Naive B cell (primary cell): Measurements from ENCODE around the gene POLR3K. TPM values are rescaled to one million over a fixed set of nuclear protein-coding genes. Genes with fewer than 3 reads are reported as not detected.
A peak's percentile ranks its signal among the peaks of the same experiment; 100 is the strongest.

Experiments used
- ATAC-seq, 2 donors: fragments of 150-1000 bp; cut with Tn5 transposase; 2 replicates each; pipeline ENCODE4 v1.10.0; 2021; ENCODE audit warnings: low read depth in 2 of 2, mild to moderate bottlenecking in 2 of 2, moderate library complexity in 2 of 2
- DNase-seq: peaks from one replicate; pipeline ENCODE4 v3.0.0; 2022
- H3K27ac Mint-ChIP-seq, 6 donors: one replicate each; pipeline ENCODE4 v1.8.0; 2020 to 2022; ENCODE audit warnings: mild to moderate bottlenecking in 6 of 6, mixed read lengths in 6 of 6, moderate library complexity in 5 of 6, inconsistent platforms in 2 of 6
- H3K27me3 Mint-ChIP-seq, 3 donors: one replicate each; pipeline ENCODE4 v1.8.0; 2021 to 2022; ENCODE audit warnings: mixed read lengths in 3 of 3, mild to moderate bottlenecking in 1 of 3
- H3K36me3 Mint-ChIP-seq, 2 donors: one replicate each; pipeline ENCODE4 v1.8.0; 2020 to 2022; ENCODE audit warnings: mixed read lengths in 2 of 2, inconsistent platforms in 1 of 2, mild to moderate bottlenecking in 1 of 2
- H3K4me1 Mint-ChIP-seq, 3 donors: one replicate each; pipeline ENCODE4 v1.8.0; 2020 to 2022; ENCODE audit warnings: mixed read lengths in 3 of 3, inconsistent platforms in 1 of 3, mild to moderate bottlenecking in 1 of 3, moderate library complexity in 1 of 3
- H3K4me3 Mint-ChIP-seq, 8 donors: one replicate each; pipeline ENCODE4 v1.8.0; 2020 to 2022; ENCODE audit warnings: mild to moderate bottlenecking in 8 of 8, mixed read lengths in 8 of 8, moderate library complexity in 8 of 8, inconsistent platforms in 2 of 8
- H3K9me3 Mint-ChIP-seq, 7 donors: one replicate each; pipeline ENCODE4 v1.8.0; 2020 to 2022; ENCODE audit warnings: mixed read lengths in 7 of 7, mild to moderate bottlenecking in 5 of 7, inconsistent platforms in 2 of 7, moderate library complexity in 1 of 7
- polyA plus RNA-seq, 6 donors: library from polyadenylated mRNA; unstranded; fragments of 300-500 nt; fragmentation: Illumina TruSeq; gene quantifications; one replicate each; pipeline ENCODE4 v1.2.3, GENCODE V29; 2021; ENCODE audit warnings: low read depth in 6 of 6

The POLR3K gene
- polyA plus RNA-seq, 6 donors from 2014 or later = 39.0 to 57.3 (median 52.7) TPM

GRCh38 chr16:66309-67182 lies 13.1 kb upstream of the POLR3K start:
- no peaks in the 10 kb centered on the region for H3K36me3 Mint-ChIP-seq
- DNase-seq (no peak), ATAC-seq (no peak)
- no peak overlapping the region for H3K4me3 Mint-ChIP-seq
- H3K4me1 Mint-ChIP-seq = peaks cover 7 to 14% (median 9%) of the 10 kb centered on the region in 3 donors
- H3K9me3 Mint-ChIP-seq = peaks cover 0 to 1% (median 0%) of the 10 kb centered on the region in 7 donors
- H3K27ac Mint-ChIP-seq = peak overlapping the region in 1 of 6 donors; percentile 16
- H3K27me3 Mint-ChIP-seq = peaks cover 6 to 28% (median 13%) of the 10 kb centered on the region in 3 donors

DNA sequence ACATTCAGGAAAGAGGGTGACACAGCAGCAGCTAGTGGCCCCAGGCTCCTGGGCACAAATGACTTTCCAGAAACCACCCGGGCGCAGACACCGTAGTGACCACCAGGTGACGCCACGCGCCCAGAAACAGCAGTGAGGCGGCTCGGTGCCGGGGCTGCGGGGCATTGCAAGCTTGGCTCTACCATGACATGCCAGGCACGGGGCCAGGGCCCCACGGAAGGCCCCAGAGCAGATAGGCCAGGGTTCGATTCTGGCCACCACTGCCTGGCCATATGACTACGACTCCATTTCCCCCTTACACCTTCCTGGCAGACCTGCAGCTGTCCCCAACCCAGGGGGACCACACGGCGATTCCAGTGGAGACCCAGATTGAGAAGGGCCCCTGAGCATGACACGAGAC lies 12.3 kb upstream of the POLR3K start:
- Mint-ChIP-seq H3K27me3 (peaks cover 6 to 21% (median 11%) of the 10 kb centered on the region in 3 donors), H3K4me3 (no peak overlapping the region), H3K4me1 (peaks cover 5 to 14% (median 9%) of the 10 kb centered on the region in 3 donors)

DNA sequence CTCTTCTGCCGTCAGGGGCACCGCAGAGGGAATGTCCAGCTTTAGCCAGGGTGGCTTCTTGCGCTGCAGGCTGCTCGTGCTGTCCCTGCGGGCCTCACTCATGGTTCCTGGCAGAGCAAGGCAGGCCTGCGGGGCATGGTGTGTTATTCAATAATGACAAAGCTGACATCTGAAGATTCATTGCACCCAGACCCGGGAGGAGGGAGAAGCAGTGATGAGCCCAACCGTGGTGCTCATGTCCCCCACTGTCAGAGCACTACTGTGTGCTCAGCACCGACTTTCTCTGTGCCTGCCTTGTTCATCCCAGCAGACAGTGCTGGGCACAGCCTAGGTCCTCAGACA lies 11.5 kb upstream of the POLR3K start:
- H3K36me3 Mint-ChIP-seq = no peaks in the 10 kb centered on the region

More for the DNA sequence above, 12.3 kb upstream of the POLR3K start:
- Mint-ChIP-seq H3K36me3 (no peaks in the 10 kb centered on the region), H3K9me3 (peaks cover 0 to 1% (median 0%) of the 10 kb centered on the region in 7 donors), H3K27ac (peak overlapping the region in 1 of 6 donors; percentile 63)
- DNase-seq (peak; percentile 82), ATAC-seq (peak; percentile 93 to 97)

GRCh38 chr16:63998-64913 lies 10.8 kb upstream of the POLR3K start:
- H3K27me3 Mint-ChIP-seq = peaks cover under 1 to 18% (median 6%) of the 10 kb centered on the region in 3 donors
- H3K27ac Mint-ChIP-seq = no peak overlapping the region
- H3K4me3 Mint-ChIP-seq = no peak overlapping the region
- ATAC-seq (no peak), DNase-seq (no peak)
- H3K36me3 Mint-ChIP-seq = no peaks in the 10 kb centered on the region
- H3K9me3 Mint-ChIP-seq = peaks cover 0 to 1% (median 0%) of the 10 kb centered on the region in 7 donors
- peaks cover 5 to 14% (median 9%) of the 10 kb centered on the region in 3 donors for H3K4me1 Mint-ChIP-seq

More for the DNA sequence above, 11.5 kb upstream of the POLR3K start:
- Mint-ChIP-seq H3K9me3 (peaks cover 0 to 1% (median 0%) of the 10 kb centered on the region in 7 donors), H3K4me3 (no peak overlapping the region), H3K27ac (peak overlapping the region in 1 of 6 donors; percentile 69), H3K27me3 (peaks cover 6 to 18% (median 6%) of the 10 kb centered on the region in 3 donors), H3K4me1 (peaks cover 5 to 14% (median 9%) of the 10 kb centered on the region in 3 donors)
- DNase-seq (no peak), ATAC-seq (no peak)

- Mint-ChIP-seq H3K4me3 (no peak overlapping the region), H3K27me3 (peaks cover 0 to 14% (median 6%) of the 10 kb centered on the region in 3 donors), H3K4me1 (peaks cover 5 to 15% (median 11%) of the 10 kb centered on the region in 3 donors), H3K36me3 (no peaks in the 10 kb centered on the region), H3K27ac (no peak overlapping the region), H3K9me3 (peaks cover 0 to 1% (median 0%) of the 10 kb centered on the region in 7 donors)
- DNase-seq = no peak
- no peak for ATAC-seq
Observed at GRCh38 chr16:63466-63865, 10.1 kb upstream of the POLR3K start.

GRCh38 chr16:62968-63391 lies 9.6 kb upstream of the POLR3K start:
- Mint-ChIP-seq H3K27ac (no peak overlapping the region), H3K4me1 (peaks cover 5 to 20% (median 13%) of the 10 kb centered on the region in 3 donors), H3K9me3 (peaks cover 0 to 1% (median 0%) of the 10 kb centered on the region in 7 donors), H3K27me3 (peaks cover 0 to 12% (median 6%) of the 10 kb centered on the region in 3 donors), H3K4me3 (no peak overlapping the region), H3K36me3 (peaks cover 0 to 5% of the 10 kb centered on the region in 2 donors)
- no peak for ATAC-seq
- DNase-seq = no peak

DNA sequence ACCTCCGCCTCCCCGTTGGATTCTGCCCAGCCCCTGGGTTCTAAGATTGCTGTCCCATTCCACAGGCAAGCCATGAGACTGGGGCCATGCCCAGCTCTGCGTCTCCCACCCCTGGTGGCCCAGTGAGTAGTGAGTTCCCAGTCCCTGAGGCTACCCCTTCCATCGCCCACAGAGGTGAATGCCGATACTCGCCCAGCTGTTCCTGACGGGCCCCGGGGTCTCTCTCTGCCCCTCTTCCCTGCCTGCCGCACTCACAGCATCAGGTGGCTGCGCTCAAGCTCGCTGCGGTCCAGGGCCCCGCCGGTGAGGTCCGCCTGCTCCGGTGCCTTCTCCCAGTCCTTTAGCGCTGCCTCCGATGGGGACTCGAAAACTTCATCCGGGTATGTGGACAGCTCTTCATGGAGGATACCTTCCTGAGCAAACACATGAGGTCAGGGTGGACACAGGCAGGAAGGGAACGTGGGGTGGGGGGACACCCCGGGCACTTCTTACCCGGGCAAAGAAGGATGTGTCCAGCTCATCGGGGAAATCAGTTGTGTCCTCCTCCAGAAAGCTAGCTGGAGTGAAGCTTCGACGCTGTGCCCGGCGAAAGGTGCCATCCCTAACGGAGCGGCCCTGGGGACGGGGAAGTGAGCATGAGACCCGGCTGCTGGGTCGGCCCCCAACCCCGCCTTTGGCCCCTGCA lies 9.0 kb upstream of the POLR3K start:
- ATAC-seq (no peak), DNase-seq (no peak)
- Mint-ChIP-seq H3K4me3 (no peak overlapping the region), H3K36me3 (peaks cover 0 to 7% of the 10 kb centered on the region in 2 donors), H3K27ac (no peak overlapping the region), H3K27me3 (peaks cover 0 to 8% (median 1%) of the 10 kb centered on the region in 3 donors), H3K4me1 (peaks cover 5 to 22% (median 13%) of the 10 kb centered on the region in 3 donors), H3K9me3 (peaks cover 0 to 1% (median 0%) of the 10 kb centered on the region in 7 donors)

- Mint-ChIP-seq H3K4me3 (no peak overlapping the region), H3K4me1 (peaks cover 5 to 22% (median 13%) of the 10 kb centered on the region in 3 donors), H3K9me3 (peaks cover 0 to 1% (median 0%) of the 10 kb centered on the region in 7 donors), H3K27ac (no peak overlapping the region), H3K27me3 (peaks cover 0 to 4% (median 0%) of the 10 kb centered on the region in 3 donors), H3K36me3 (peaks cover 0 to 7% of the 10 kb centered on the region in 2 donors)
- ATAC-seq (no peak), DNase-seq (no peak)
Observed at GRCh38 chr16:61879-62281, 8.5 kb upstream of the POLR3K start.

- H3K27ac Mint-ChIP-seq = no peak overlapping the region
- DNase-seq (no peak), ATAC-seq (no peak)
- H3K4me1 Mint-ChIP-seq = peaks cover 5 to 23% (median 13%) of the 10 kb centered on the region in 3 donors
- peaks cover 0 to 1% (median 0%) of the 10 kb centered on the region in 7 donors for H3K9me3 Mint-ChIP-seq
- H3K4me3 Mint-ChIP-seq = no peak overlapping the region
- H3K27me3 Mint-ChIP-seq = peaks cover 0 to 4% (median 0%) of the 10 kb centered on the region in 3 donors
- peaks cover 0 to 7% of the 10 kb centered on the region in 2 donors for H3K36me3 Mint-ChIP-seq
Observed at GRCh38 chr16:60929-61878, 7.8 kb upstream of the POLR3K start.

DNA sequence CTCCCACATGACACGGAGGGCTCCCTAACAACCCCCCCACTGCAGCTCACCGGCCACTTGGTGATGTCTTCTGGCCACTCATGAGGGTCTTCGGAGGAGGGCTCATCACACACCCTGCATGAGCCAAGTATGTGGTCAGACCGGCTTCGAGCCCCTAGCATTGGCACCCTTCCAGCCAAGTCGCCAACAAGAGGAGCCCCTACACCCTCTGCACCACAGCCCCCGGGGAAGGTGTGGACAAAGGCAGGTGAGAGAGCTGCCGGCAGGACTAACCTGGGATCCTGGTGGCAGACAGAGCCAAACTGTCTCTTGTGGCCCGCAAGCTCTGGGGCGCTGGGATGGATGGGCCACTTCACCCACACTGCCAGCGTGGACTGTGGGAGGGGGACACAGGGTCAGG lies 6.8 kb upstream of the POLR3K start:
- H3K36me3 Mint-ChIP-seq = peaks cover 0 to 7% of the 10 kb centered on the region in 2 donors
- peak overlapping the region in 1 of 6 donors; percentile 42 for H3K27ac Mint-ChIP-seq
- H3K4me1 Mint-ChIP-seq = peaks cover 6 to 17% (median 6%) of the 10 kb centered on the region in 3 donors
- peaks cover 0 to 1% (median 0%) of the 10 kb centered on the region in 7 donors for H3K9me3 Mint-ChIP-seq
- DNase-seq (no peak), ATAC-seq (no peak)
- peaks cover 0 to 4% (median 0%) of the 10 kb centered on the region in 3 donors for H3K27me3 Mint-ChIP-seq
- H3K4me3 Mint-ChIP-seq = peak overlapping the region in 1 of 8 donors; percentile 63

- peaks cover 0 to 7% of the 10 kb centered on the region in 2 donors for H3K36me3 Mint-ChIP-seq
Observed at GRCh38 chr16:59440-60059, 6.1 kb upstream of the POLR3K start.

More at GRCh38 chr16:59440-60059, 6.1 kb upstream of the POLR3K start:
- H3K27ac Mint-ChIP-seq = no peak overlapping the region
- H3K27me3 Mint-ChIP-seq = peaks cover 0 to 4% (median 0%) of the 10 kb centered on the region in 3 donors
- peaks cover 4 to 14% (median 12%) of the 10 kb centered on the region in 3 donors for H3K4me1 Mint-ChIP-seq
- H3K9me3 Mint-ChIP-seq = peaks cover 0 to 1% (median 0%) of the 10 kb centered on the region in 7 donors
- ATAC-seq = no peak
- H3K4me3 Mint-ChIP-seq = no peak overlapping the region
- no peak for DNase-seq
